HG02678 (cell line): ENCODE data around the gene SHC2.
"Not testable (repeated sequence)": the region's sequence is repeated elsewhere in the genome, so short reads cannot be mapped to it uniquely, and the experiment has no call there.

Source experiments
- ATAC-seq: cut with Tn5 transposase; IDR thresholded peaks from one replicate; pipeline ENCODE4 v1.9.1; 2021; ENCODE audit warnings: mild to moderate bottlenecking, moderate library complexity; ENCODE audit not compliant: unreplicated experiment

Gene SHC2

DNA sequence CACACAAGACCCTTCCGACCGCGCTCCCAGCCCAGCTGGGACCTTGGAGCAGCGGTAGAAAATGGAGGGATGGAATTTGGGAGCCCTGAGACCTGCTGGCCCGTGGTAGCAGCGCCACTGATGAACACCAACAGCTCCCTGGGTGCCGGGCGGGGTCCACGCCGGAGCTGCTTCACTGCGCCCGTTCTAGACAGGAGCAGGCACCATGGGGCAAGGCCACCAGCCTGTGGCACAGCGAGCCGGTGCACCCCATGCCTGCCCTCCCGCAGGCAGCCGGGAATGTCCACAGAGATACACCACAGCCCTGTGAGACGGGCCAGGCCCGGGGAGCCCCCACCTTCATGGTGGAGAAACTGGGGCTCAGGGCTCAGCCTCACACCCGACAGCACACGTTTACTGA, 9.9 kb upstream of the SHC2 start:
- no peak for ATAC-seq

DNA sequence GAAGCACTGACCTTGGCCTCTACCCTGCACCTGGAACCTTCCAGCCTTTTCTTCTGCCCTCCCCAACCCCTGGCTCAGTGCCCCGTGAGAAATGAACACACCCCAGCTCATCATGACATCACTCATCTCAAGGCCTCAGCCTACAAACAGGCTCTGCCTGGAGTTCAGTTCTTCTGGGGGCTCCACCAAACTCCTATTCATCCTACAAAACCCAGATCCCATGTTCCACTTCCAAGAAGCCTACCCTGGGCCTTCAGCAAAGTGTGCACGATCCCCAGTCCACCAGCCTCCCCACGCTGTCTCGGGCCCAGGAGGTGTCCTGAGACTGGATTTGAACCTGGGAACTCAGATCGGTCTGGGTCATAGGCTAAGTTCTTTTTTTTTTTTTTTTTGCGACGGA, 9.0 kb upstream of the SHC2 start:
- ATAC-seq = no peak

DNA sequence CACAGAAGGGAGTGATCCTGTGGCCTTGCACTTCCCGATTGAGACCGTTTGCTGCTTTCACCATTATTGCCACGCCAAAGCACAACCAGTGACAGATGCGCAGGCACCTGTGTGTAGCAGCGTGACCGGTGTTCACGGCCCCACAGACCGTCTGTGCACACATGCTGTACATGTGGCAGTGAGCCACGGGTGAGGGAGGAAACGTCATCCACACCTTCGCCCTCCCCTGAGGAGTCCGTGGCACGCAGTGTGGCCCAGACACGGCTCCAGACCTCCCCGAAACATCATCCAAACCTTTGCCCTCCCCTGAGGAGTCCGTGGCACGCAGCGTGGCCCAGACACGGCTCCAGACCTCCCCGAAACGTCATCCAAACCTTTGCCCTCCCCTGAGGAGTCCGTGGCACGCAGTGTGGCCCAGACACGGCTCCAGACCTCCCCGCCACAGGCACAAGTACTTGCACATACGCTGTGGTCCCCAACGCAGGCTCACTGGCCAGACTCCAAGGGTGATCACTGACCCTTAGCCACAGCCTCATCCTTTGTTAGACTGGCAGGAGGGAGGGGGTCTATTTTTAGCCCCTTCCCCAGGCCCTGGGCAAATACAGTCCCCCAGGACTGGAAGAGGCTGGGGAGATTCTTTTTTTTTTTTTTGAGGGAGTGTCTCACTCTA, 7.9 kb upstream of the SHC2 start:
- ATAC-seq = no peak

DNA sequence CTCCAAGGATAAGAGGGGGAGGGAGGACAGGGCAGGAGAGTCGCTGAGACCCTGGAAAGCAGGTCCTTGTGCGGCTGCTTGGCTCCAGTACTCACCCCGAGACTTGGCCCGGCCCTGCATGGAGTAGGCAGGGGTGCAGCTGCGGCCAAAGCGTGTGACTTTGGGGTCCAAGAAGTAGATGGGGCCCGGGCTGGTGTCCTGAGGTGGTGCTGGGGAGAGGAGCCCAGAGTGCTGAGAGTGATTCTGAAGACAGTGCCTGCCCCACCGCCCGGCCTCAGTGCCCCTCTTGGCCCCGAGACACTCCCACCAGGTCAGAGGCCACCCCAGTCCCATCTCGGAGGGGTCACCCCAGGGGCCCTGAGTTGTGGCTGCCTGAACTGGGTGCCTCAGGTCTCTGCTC, 6.7 kb upstream of the SHC2 start:
- no peak for ATAC-seq

DNA sequence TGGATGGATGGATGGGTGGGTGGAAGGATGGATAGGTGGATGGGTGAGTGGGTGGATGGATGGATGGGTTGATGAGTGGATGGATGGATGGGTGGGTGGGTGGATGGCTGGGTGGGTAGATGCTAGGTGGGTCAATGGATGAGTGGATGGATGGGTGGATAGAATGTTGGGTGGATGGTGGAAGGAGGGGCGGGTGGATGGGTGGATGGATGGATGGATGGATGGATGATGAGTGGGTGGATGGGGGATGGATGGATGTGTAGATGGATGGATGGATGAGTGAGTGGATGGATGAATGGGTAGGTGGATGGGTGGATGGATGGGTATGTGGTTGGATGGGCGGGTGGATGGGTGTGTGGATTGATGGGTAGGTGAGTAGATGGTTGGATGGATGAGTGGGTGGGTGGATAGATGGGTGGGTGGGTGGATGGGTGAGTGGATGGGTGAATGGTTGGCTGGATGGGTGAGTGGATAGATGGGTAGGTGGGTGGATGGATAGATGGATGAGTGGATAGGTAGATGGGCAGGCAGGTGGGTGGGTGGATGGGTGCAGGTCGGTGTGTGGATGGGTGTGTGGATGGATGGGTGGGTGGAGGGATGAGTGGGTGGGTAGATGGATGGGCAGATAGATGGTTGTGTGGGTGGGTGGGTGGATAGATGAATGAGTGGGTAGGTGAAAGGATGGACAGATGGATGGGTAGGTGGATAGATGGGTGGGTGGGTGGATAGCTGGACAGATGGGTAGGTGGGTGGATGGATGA, 4.4 kb upstream of the SHC2 start:
- no peak for ATAC-seq

DNA sequence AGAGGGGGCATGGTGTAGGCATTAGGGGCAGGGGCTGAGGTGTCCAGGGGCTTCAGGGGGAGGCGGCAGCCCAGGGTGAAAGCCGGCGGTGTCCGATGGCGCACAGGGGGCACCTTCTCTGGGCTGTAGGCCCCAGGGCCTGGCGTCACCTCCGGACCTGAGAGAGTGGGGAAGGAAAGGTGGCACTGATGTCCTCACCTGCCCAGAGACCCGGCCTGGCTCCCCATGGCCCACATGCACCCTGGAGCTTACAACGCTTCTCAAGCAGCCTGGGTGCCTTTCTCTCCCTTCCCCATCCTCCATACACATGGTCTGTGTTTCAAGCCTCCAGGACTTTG, 3.3 kb upstream of the SHC2 start:
- ATAC-seq = no peak

DNA sequence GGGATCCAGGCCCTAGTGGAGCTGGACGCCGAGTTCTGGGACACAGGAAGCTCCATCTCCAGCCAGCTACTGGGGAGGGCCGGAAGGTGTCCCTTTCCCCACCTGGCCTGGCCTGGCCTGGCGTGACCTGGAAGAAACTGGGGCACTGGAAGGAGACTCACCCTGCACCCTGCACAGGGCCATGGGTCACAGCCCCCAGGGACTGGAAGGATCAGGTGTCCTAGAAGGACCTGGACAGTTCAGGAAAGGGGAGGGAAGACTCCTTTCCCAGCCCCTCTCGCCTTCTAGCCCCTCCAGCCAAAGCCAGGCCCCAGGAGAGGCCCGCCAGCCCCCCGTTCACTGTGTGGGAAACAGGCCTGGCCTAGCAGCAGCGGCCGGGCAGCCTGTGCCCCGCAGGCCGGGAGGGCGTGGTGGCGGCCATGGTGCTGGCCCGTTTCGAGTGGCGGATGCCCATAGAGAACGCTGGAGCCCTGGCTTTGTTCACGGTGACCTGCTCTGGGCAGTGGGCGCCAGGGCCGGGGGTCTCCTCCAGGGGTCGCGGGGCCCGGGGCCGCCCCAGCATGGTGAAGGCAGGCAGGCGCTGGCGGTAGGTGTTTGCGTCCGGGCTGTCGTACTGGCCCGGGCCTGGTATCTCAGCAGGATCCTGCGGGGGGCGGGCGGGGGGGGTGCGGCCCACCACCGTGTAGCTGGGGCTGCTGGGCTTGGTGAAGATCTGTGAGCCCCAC, 2.8 kb upstream of the SHC2 start:
- ATAC-seq = no peak

DNA sequence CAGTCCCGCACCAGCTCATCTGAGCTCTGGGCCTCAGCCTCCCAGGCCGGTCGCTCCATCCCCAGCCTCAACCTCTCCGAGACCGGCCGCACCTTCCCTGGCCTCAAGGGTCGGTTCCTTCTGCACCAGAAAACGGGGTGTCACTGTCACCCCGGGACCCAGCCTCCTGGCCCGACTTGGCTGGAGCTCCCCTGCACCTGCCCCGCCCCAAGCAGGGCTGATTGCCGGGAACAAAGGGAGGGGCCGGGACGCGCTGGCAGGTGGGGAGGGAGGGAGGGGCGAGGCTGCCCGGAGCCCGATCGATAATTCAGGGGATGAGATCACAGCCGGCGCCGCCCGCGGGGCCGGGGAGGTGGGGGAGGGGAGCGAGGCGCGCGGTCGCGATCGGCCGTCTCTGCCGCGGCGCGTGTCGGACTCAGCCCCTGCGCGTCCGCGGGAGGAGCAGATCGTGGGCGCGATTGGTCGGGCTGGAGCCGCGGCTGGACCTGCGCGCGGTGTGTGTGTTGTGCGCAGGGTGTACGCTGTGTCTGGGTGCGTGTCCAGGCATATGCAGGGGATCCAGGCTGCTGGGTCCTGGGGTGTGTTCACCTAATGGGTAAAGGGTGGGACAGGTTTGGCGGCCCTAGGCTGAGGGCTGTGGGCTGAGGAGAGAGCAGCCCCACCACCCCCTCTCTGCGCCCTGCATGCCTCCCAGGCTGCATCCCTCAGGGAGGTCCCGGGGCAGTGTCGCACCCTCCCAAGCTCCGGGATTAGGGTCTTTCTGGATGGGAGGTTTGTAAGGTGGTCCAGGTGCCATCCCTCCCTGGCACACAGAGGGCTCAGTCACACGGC, 1.1 kb upstream of the SHC2 start:
- ATAC-seq = no peak

DNA sequence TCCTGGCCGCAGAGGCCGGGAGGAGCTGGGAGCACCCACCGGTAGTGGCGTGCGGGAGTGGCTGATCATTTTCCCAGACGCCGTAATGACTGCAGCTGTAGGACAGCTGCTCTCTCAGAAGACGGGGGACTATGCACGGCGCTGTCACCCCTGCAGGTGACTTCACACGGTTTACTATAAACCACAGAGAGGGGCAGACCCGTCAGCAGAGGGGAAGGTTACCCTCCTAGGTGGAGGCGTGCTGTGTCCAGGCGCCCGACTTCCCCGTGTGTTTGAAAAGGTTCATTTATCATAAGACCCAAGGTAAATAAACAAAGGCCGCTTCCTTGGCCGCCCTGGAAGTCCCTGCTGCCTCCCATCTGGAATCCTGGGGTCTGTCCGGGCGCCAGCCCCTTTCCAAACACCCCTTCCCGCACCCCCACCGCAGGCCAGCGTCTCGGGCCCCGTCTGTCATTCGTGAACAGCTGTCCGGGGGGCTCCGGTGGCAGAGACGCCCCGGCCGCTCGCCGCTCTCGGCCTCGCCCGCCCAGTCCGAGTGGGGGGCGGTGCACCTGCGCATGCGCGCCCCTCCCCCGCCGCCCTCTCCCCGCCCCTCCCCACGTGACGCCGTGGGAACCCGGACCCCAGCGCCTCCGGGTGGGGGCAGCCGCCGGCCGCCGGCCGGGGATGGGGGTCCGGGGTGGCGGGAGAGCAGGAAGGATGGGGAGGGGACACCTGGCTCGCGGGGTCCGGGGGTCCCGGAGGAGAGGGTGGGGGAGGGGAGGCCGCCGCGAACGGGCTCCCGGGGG, 915 bp downstream of the SHC2 start:
- ATAC-seq = no peak

DNA sequence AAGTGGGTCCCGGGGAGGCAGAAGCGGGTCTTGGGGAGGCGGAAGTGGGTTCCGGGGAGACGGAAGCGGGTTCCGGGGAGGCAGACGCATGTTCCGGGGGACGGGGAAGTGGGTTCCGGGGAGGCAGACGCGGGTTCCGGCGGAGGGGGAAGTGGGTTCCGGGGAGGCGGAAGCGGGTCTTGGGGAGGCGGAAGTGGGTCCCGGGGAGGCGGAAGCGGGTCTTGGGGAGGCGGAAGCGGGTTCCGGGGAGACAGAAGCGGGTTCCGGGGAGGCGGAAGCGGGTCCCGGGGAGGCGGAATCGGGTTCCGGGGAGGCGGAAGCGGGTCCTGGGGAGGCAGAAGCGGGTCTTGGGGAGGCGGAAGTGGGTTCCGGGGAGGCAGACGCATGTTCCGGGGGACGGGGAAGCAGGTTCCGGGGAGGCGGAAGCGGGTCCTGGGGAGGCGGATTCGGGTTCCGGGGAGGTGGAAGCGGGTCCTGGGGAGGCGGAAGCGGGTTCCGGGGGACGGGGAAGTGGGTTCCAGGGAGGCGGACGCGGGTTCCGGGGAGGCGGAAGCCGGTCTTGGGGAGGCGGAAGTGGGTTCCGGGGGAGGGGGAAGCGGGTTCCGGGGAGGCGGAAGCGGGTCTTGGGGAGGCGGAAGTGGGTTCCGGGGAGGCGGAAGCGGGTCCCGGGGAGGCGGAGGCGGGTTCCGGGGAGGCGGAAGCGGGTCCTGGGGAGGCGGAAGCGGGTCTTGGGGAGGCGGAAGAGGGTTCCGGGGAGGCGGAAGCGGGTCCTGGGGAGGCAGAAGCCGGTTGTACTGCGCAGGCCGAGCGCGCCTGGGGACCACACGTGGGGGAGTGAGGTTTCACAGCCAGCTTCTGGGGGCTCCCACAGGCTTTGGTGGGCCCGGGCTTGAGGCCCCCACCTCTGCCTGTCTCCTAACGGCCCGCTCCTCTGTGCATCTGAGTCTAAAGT, 2.5 kb downstream of the SHC2 start:
- ATAC-seq = no peak

DNA sequence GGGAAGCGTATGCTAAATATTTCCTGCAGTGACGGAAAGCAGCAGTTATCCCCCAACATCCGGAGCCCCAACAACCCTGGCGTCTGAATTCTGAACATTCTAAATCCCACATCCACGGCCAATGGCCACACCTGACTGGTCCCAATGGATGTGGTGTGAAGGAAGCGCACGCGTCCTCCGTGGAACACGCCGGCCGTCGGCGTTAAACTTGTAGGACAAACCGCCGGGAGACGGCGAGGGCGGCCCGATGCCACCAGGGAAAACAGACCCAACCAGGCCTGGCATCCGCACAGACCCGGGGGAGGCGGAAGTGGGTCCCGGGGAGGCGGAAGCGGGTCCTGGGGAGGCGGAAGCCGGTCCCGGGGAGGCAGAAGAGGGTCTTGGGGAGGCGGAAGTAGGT, 3.2 kb downstream of the SHC2 start:
- ATAC-seq = no peak

DNA sequence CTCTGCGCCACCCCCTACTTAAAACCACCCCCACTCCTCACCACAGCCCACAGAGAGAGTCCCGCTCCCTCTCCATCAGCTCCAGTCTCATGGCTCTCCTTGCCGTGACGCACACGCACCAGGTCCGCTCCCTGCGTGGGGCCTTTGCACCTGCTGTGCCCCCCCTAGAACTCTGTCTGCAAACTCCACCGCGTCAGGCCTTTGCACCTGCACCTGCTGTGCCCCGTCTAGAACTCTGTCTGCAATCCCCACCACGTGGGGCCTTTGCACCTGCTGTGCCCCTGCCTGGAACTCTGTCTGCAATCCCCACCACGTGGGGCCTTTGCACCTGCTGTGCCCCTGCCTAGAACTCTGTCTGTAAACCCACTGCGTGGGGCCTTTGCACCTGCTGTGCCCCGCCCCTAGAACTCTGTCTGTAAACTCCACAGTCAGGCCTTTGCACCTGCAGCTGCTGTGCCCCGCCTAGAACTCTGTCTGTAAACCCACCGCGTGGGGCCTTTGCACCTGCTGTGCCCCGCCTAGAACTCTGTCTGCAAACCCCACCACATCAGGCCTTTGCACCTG, 4.2 kb downstream of the SHC2 start:
- no peak for ATAC-seq

DNA sequence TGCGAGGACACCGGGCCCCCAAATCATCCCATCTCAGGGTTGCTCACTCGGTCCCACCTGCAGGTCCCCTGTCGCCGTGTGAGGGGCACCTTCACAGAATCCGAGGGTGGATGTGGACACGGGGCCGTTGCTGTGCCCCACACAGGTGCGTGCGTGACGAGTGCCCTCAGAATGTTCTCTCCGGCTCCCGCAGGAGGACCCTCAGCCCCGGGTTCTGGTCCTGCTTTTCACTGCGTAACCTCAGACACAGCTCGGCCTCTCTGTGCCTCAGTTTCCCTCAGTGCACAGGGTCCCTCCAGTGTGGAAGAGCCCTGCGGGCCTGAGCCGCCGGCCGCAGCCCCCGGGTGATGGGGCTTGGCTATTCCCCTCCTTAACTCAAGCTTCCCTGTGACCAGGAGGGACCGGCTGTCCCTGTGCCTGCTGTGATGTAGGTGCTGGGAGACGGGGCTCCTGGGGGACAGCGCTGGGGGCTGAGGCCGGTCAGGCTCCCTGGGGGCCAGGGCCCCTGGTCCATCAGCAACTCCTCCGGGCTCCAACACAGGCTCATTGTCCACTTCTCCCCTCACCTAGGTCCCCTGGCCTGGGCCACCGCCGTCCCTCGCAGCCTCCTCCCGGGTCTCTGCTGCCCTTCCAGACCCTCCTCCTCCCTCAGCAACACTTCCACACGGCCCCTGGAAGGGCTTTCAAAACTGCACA, 4.8 kb downstream of the SHC2 start:
- no peak for ATAC-seq

DNA sequence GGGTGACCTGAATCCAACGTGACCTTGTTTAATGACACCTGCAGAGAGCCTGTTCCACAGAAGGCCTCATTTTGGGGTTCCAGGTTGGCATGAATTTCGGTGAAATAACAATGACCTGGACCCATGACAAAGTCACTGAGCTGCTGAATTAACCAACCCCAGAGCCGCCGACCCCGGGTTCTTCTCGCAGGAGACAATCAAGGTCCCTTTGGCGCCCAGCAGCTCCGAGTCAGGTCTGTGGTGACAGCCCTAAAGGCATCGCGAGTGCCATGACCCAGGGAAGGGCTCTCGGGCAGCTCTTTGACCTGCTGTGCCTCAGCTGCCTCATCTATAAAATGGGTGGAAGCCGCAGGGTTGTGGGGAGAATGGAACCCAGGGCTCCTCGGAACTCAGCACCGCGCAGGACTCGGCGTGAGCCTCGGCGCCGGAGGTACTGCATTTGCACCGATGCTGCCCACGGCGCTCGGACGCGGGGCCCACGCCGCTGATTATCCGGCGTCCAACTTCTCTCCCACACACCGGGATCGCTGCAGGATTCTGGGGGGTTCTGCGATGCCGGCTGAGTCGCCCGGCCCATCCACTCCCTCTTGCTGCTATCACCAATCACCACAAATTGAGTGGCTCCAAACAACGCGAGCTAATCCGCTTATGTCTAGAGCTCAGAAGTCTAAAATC, 5.7 kb downstream of the SHC2 start:
- ATAC-seq = no peak

DNA sequence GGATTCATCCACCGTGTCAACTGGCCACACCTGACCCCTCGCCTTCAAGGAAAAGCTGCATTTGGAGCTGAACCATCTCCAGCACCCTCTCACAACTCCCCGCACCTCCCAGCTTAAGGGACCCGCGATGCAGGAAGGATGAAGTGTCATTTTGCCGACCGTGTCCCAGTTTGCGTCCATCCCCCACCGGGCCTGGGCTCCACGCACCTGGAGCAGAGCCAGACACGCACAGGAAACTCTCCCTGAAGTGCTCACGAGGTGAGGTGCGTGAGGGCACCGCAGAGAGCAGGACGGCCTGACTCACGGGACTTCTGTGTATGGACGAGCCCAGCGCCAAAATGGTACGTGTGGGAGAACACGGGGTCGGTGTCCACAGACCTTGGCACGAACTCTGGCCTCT, 7.2 kb downstream of the SHC2 start:
- no peak for ATAC-seq

DNA sequence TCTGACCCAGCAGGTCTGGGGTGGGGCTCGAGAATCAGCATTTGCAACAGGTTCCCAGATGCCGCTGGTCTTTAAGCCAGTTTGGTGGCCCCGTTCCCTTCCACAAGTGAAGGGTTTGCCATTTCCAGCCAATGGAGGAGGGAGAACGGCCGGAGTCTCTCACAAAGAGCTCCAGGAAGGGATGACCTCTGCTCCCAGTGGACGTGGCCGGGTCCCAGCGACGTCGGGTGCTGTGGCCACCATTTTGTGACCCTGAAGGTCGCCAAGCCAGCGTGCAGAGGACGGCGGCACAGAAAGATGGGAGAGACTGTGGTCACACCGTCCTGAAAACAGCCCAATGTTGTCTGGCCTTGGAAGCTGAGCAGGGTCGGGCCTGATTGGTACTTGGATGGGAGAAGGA, 8.0 kb downstream of the SHC2 start:
- ATAC-seq = no peak

DNA sequence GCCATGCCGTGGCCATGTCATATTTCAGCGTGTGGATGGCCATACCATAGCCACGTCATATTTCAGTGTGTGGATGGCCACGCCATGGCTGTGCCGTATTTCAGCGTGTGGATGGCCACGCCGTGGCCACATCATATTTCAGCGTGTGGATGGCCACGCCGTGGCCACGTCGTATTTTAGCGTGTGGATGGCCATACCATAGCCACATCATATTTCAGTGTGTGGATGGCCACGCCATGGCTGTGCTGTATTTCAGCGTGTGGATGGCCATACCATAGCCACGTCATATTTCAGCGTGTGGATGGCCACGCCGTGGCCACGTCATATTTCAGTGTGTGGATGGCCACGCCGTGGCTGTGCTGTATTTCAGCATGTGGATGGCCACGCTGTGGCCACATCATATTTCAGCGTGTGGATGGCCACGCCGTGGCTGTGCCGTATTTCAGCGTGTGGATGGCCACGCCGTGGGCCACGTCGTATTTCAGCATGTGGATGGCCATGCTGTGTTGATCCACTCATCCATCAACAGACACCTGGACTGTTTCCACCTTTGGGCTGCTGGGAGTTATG, 9.8 kb downstream of the SHC2 start:
- not testable (repeated sequence) for ATAC-seq

DNA sequence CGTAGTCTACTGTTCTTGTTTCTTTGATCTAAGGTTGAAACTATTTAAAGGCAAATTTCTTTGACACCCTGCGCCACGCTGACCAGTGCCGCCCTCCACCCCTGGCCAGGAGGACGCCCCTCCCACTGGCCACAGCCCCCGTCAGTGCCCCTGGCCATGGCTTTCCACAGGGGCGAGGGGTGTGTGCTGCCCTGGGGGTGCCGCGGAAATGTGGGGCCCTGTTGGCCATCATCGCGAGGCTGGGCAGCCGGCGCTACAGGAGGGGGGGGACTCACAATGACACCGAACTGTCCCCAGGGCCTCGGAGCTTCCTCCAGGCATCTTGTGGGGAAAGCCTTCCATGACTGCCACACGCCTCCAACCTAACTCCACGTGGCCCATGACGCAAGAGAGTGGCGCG, 10.9 kb downstream of the SHC2 start:
- no peak for ATAC-seq
